HUES48 (cell line): Measurements from ENCODE around the gene PIK3R3.

Source experiments
- H3K27ac ChIP-seq: one replicate; pipeline ENCODE4 v1.7.0; 2013; ENCODE audit warnings: low read depth, low read length, inconsistent platforms
- H3K27me3 ChIP-seq: 2 replicates; pipeline ENCODE4 v1.6.1; 2013; ENCODE audit warnings: mild to moderate bottlenecking, low read length; ENCODE audit not compliant: control insufficient read depth, insufficient read depth
- H3K36me3 ChIP-seq: 2 replicates; pipeline ENCODE4 v1.6.1; 2013; ENCODE audit warnings: low read length; ENCODE audit not compliant: control insufficient read depth, insufficient read depth
- H3K4me1 ChIP-seq: 2 replicates; pipeline ENCODE4 v1.6.1; 2013; ENCODE audit warnings: mild to moderate bottlenecking, low read length; ENCODE audit not compliant: control insufficient read depth, insufficient read depth
- H3K4me3 ChIP-seq: 2 replicates; pipeline ENCODE4 v1.5.1; 2013; ENCODE audit warnings: mild to moderate bottlenecking, low read depth, low read length
- H3K9ac ChIP-seq: 2 replicates; pipeline ENCODE4 v1.6.1; 2013; ENCODE audit warnings: mild to moderate bottlenecking, low read depth, low read length, moderate library complexity
- H3K9me3 ChIP-seq: 2 replicates; pipeline ENCODE4 v1.6.1; 2013; ENCODE audit warnings: low read length; ENCODE audit not compliant: control insufficient read depth, insufficient read depth

The PIK3R3 gene

GRCh38 chr1:46019348-46019747, 113.1 kb downstream of the PIK3R3 start:
- no peak overlapping the region for H3K27ac ChIP-seq

GRCh38 chr1:46017876-46018503, 114.4 kb downstream of the PIK3R3 start:
- H3K4me3 ChIP-seq, result no peak overlapping the region
- H3K36me3 ChIP-seq, result peaks cover 24% of the 10 kb centered on the region
- H3K27me3 ChIP-seq, result no peaks in the 10 kb centered on the region
- no peak overlapping the region for H3K27ac ChIP-seq
- H3K4me1 ChIP-seq, result 0 out of 2 replicates have a peak, but pooled peaks cover 3% of the 10 kb centered on the region
- no peak overlapping the region for H3K9ac ChIP-seq
- H3K9me3 ChIP-seq, result no peaks in the 10 kb centered on the region

More at GRCh38 chr1:46019348-46019747, 113.1 kb downstream of the PIK3R3 start:
- Histone ChIP-seq H3K4me3 (no peak overlapping the region), H3K4me1 (0 out of 2 replicates have a peak, but pooled peaks cover 3% of the 10 kb centered on the region), H3K9ac (no peak overlapping the region), H3K9me3 (no peaks in the 10 kb centered on the region), H3K27me3 (no peaks in the 10 kb centered on the region), H3K36me3 (peaks cover 30% of the 10 kb centered on the region)

- Histone ChIP-seq H3K4me1 (no peaks in the 10 kb centered on the region), H3K4me3 (no peak overlapping the region), H3K9me3 (no peaks in the 10 kb centered on the region), H3K27me3 (no peaks in the 10 kb centered on the region), H3K9ac (no peak overlapping the region), H3K36me3 (peaks cover 50% of the 10 kb centered on the region), H3K27ac (no peak overlapping the region)
Observed at GRCh38 chr1:46013581-46013980, 118.8 kb downstream of the PIK3R3 start.

GRCh38 chr1:46012236-46012635, 120.2 kb downstream of the PIK3R3 start:
- no peaks in the 10 kb centered on the region for H3K27me3 ChIP-seq
- H3K4me1 ChIP-seq, result no peaks in the 10 kb centered on the region
- H3K9ac ChIP-seq, result no peak overlapping the region
- H3K4me3 ChIP-seq, result no peak overlapping the region
- peaks cover 63% of the 10 kb centered on the region for H3K36me3 ChIP-seq
- no peaks in the 10 kb centered on the region for H3K9me3 ChIP-seq
- no peak overlapping the region for H3K27ac ChIP-seq

GRCh38 chr1:46011121-46011695, 121.2 kb downstream of the PIK3R3 start:
- Histone ChIP-seq H3K4me3 (no peak overlapping the region), H3K27me3 (no peaks in the 10 kb centered on the region), H3K4me1 (no peaks in the 10 kb centered on the region), H3K9me3 (no peaks in the 10 kb centered on the region), H3K9ac (no peak overlapping the region), H3K36me3 (peaks cover 73% of the 10 kb centered on the region), H3K27ac (no peak overlapping the region)

GRCh38 chr1:46010611-46011010, 121.8 kb downstream of the PIK3R3 start:
- peaks cover 78% of the 10 kb centered on the region for H3K36me3 ChIP-seq

GRCh38 chr1:46008585-46008984, 123.8 kb downstream of the PIK3R3 start:
- no peak overlapping the region for H3K9ac ChIP-seq

More at GRCh38 chr1:46010611-46011010, 121.8 kb downstream of the PIK3R3 start:
- Histone ChIP-seq H3K9ac (no peak overlapping the region), H3K9me3 (no peaks in the 10 kb centered on the region), H3K4me3 (no peak overlapping the region), H3K27ac (no peak overlapping the region), H3K4me1 (no peaks in the 10 kb centered on the region), H3K27me3 (no peaks in the 10 kb centered on the region)

GRCh38 chr1:46005594-46005993, 126.8 kb downstream of the PIK3R3 start:
- Histone ChIP-seq H3K4me3 (no peak overlapping the region), H3K27ac (no peak overlapping the region), H3K27me3 (no peaks in the 10 kb centered on the region), H3K4me1 (no peaks in the 10 kb centered on the region), H3K9ac (no peak overlapping the region), H3K9me3 (no peaks in the 10 kb centered on the region), H3K36me3 (peaks cover 48% of the 10 kb centered on the region)

More at GRCh38 chr1:46008585-46008984, 123.8 kb downstream of the PIK3R3 start:
- no peaks in the 10 kb centered on the region for H3K27me3 ChIP-seq
- peaks cover 76% of the 10 kb centered on the region for H3K36me3 ChIP-seq
- no peaks in the 10 kb centered on the region for H3K4me1 ChIP-seq
- H3K9me3 ChIP-seq, result no peaks in the 10 kb centered on the region
- no peak overlapping the region for H3K4me3 ChIP-seq
- H3K27ac ChIP-seq, result no peak overlapping the region

GRCh38 chr1:46004492-46004891, 127.9 kb downstream of the PIK3R3 start:
- Histone ChIP-seq H3K27me3 (no peaks in the 10 kb centered on the region), H3K4me3 (no peak overlapping the region), H3K9ac (no peak overlapping the region), H3K9me3 (no peaks in the 10 kb centered on the region), H3K27ac (no peak overlapping the region), H3K36me3 (peaks cover 41% of the 10 kb centered on the region), H3K4me1 (no peaks in the 10 kb centered on the region)

GRCh38 chr1:46003315-46003714, 129.1 kb downstream of the PIK3R3 start:
- Histone ChIP-seq H3K4me1 (no peaks in the 10 kb centered on the region), H3K9ac (no peak overlapping the region), H3K4me3 (no peak overlapping the region), H3K27me3 (no peaks in the 10 kb centered on the region), H3K9me3 (no peaks in the 10 kb centered on the region), H3K36me3 (peaks cover 32% of the 10 kb centered on the region), H3K27ac (no peak overlapping the region)

GRCh38 chr1:46002551-46003150, 129.8 kb downstream of the PIK3R3 start:
- no peak overlapping the region for H3K9ac ChIP-seq
- no peaks in the 10 kb centered on the region for H3K4me1 ChIP-seq
- H3K36me3 ChIP-seq, result peaks cover 26% of the 10 kb centered on the region

More at GRCh38 chr1:46002551-46003150, 129.8 kb downstream of the PIK3R3 start:
- Histone ChIP-seq H3K27ac (no peak overlapping the region), H3K4me3 (no peak overlapping the region), H3K9me3 (no peaks in the 10 kb centered on the region), H3K27me3 (no peaks in the 10 kb centered on the region)
